CD4-positive, alpha-beta T cell treated with Interleukin-2 at 100 ng/mL for 4 hours (primary cell): ENCODE measurements around the gene ZNF438.
"Not testable (repeated sequence)": the region's sequence is repeated elsewhere in the genome, so short reads cannot be mapped to it uniquely, and the experiment has no call there.

Experiments used
- DNase-seq: peaks from one replicate; pipeline ENCODE4 v3.0.0-alpha.2; 2020; ENCODE audit warnings: low spot score

The ZNF438 gene

DNA sequence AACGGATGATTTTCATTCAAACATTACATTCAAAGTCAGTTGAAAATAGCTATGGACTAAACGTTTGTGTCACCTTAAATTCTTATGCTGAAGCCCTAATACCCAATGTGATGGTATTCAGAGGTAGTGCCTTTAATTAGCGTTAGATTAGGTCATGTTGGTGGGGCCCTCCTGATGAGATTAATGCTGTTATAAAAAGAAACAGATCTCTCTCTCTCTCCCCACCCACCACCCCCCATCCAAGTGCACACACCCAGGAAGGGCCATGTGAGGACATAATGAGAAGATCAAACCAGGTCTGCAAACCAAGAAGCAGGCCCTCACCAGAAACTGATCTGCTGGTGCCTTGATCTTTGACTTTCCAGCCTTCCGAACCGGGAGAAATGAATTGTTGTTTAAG, 44.2 kb downstream of the ZNF438 start:
- no peak for DNase-seq

DNA sequence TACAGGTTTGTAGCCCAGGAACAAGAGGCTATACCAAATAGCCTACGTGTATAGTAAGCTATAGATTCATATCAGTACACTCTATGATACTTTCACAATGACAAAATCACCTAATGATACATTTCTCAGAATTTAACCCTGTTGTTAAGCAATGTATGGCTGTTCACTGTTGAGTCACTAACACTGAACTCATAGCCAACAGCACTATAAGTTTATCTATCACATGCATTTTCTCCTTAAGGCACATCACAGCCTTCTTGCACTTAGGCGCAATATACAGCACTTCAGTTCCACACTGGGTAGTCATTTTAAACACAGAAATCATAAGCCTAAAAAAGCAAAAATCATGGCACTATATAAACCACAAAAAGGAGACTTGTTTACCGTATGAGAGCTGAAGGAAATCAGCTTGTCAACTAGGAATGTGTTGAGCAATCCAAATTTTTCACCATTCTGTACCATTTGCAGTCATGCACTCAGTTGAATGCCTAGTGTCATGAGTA, 45.6 kb downstream of the ZNF438 start:
- DNase-seq, result no peak

DNA sequence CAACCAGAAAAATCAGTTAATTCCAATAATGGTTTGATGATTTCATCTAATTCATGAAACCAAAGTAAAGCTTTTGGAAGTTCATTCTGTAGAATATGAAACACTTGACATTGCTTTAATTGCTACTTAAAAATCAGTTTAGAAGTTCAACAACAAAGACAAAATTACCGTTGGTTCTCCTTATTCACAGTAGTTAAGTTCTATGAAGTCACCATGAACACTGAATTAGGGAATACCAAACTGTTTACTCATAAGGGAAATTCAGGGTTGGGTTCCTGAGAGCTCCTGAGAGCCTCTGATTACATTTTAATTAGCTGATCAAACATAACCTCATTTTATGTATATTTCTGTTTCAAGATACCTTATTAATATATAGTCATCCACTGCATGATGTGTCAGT, 46.2 kb downstream of the ZNF438 start:
- DNase-seq, result no peak

DNA sequence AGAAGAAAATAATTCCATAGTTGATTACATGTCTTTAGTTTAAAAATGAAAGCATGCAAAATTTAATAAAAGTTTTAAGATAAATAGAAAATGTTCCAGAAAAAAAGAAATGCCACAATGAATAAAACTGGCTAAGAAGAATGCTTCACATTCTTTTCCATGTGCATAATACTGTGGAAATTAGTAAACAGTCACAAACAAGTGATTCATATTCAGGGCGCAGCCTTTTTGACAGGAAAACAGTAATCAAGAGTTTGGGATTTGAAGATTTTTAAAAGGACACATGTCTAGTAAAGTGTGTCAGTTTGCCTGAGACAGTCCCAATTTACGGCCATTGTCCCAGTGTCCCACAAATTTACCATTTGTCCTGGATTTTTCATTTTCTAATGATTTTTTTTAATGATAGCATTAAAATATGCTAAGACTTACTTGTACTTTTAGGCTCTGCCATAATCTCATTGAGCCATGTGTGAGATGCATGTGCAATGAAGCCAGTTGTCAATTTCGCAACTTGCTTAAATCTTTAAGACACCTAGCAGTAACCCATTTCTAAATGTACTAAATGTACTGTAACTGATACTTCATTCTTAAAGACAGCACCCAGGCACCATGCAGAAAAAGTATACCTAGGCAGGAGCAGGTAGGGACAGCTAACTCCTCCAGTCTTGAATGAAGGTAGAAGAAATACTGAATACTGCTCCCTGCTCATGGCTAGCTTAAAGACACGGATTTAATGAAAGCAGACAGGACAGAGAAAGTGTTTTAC, 46.9 kb downstream of the ZNF438 start:
- DNase-seq, result no peak

DNA sequence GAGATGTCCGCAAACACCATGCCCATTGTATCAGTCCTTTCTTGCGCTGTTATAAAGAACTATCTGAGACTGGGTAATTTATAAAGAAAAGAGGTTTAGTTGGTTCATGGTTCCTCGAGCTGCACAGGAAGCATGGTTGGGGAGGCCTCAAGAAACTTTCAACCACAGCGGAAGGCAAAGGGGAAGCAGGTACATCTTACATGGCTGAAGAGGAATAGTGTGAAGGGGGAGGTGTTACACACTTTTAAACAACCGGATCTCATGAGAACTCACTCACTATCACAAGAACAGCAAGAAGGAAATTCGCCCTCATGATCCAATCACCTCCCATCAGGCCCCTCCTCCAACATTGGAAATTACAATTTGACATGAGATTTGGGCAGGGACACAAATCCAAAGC, 48.5 kb downstream of the ZNF438 start:
- not testable (repeated sequence) for DNase-seq

DNA sequence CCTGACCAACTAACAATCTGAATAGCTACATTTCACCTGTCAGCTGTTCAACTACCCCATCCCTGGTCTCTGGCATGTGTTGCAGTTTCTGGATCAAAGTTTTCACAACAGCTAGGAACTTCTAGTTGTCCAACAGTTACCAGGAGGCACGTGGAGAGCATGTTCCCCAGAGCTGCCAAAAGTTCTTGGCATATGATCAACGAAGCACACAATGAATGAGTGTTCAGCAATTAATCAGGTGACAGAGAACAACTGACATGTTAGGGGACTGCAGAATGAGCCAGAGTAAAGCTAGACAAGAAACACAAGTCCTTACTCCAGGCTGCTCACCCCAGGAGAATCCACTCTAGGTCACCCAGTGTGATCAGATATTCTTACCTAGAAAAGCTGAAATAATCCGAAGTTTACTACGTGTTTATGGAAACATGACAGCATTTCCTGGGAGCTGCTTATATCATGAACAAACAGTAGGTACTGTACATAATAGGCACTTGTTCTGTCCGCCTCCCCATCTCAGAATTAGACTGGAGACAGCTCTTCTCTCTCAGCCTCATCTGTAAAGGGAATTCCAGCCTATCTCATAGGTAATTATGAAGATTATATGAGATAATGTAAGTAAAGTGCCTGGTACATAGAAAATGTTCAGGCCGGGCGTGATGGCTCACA, 50.6 kb downstream of the ZNF438 start:
- DNase-seq, result no peak

DNA sequence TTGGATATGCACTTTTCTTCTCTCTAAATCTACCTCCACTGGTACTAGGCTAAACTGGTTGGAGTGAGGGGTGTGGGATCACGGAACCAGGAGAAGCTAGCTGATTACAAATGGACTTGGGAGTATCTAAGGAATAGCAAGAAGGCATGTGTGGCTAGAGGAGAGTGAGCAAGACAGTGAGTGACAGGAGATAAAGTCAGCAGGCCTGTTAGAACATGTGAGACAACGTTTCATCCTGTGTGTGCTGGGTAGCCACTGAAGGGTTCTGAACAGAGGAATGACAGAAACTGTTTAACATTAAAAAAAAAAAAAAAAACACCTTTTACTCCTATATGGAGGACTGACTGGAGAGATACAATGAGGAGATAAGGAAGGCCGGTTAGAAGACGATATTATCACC, 51.7 kb downstream of the ZNF438 start:
- no peak for DNase-seq

DNA sequence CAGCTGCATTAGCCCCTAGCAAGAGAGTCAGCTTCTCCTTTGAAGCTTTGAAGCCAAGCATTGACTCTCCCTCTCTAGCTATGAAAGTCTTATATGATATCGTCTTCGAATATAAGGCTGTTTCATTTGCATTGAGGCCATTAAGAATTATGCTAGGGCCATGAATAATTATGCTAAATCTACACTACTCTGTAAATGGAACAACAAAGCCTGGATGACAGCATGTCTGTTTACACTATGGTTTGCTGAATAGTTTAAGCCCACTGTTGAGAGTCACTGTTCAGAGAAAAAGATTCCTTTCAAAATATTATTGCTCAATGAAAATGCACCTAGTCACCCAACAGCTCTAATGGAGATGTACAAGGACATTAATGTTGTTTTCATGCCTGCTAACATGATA, 52.8 kb downstream of the ZNF438 start:
- DNase-seq, result no peak

DNA sequence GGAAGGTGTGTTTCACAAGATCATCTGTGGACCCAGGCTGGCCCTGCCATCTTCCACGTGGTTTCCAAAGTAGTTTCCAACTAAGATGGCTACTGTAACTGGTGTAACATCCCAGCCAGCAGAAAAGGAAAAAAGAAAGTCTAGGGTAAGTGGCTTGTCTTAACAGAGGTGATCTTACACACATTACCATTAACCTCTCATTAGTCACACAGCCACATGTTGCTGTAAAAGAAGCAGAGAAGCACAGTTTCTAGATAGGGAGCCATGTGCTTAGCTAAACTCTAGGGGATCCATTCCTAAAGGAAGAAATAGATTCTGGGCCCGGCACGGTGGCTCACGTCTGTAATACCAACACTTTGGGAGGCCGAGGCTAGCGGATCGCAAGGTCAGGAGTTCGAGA, 54.3 kb downstream of the ZNF438 start:
- DNase-seq, result no peak

DNA sequence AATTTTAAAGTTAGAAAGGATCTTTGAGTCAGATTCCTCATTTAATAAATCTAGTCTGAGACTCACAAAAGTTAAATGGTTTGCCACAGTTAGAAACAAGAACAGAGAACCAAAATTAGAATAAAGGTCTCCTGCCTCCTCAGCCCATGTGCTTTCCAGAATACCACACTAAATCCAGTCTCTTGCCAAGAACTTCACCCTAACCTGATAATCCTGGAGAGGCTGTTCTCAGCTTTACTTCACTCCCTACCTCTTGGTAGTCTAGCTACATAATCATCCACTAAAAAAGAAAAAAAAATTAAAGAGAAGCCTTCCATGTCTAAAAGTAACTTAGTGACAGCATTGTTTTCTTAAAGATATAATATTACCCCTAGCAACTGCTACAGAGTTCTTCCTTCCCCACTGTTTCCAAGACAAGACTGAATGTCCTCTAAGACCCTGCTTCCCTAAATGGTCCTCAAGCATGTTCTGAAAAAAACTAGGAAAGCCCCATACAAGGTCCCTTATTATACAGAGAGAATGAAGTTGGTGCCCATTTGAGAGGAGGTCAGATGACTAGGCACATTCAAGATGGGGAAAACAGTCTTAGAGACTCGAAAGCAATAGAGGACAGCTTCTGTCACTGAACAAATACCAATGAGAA, 56.8 kb downstream of the ZNF438 start:
- no peak for DNase-seq

DNA sequence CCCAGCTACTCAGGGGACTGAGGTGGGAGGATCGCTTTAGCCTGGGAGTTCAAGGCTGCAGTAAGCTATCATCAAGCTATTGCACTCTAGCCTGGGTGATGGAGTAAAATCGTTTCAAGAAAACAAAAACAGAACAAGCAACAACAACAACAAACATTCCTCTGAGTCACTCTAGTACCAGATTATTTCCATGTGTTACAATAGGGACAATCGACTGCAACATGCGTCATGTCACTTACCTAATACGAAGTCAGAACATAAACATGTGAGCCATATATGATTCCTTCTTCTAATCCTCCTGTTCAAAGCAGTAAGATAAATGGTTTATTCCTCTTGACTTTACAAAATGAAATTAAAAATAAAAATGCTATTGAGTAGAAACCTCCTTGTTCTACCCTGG, 57.3 kb downstream of the ZNF438 start:
- DNase-seq, result no peak

DNA sequence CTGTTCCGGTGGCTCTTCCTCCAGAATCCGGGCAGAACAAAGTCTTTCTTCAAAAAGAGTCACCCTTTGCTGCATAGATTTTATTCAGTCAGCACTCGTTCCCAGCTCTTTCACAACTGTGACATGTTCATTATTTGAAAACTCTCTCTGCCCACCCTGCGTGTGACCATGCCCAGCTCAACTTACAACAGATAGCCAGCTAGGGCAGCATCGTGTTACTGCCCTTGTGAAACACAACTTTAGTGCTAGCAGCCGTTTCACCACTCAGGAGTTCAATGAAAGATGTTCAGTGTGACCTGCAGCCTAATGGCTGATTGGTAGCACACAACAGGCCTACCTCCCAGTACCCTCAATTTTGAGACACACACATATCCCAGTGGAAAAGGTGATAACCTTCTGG, 57.9 kb downstream of the ZNF438 start:
- DNase-seq, result no peak

DNA sequence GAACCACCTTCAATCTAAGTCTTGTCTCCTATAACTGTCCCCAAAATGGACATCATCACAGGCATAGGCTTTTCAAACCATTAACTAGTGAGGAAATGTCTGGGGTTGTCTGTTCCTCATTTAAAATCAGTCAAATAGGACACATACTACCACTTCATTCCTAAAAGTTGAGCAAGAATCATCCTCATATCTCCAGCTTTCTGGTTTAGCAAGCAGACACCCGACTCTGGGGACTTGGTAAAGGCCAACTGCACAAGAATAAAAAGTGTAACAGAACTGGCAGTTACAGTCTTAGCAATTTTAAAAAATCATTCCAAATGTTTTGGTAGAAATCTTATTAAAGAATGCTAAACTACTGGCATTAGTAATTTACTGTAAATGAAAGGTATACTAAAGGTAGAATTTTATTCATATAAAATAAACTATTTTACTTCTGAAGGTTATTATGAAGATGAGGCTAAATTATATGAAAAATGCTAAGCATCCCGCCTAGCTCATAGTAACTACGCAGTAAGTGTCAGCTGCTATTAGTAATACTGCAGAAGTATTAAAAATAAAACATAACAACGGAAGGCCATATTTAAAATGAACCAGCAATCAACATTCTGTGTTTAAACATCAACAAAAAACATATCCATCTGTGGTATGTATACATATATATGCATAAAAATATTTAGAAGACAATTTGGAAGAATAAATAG, 60.8 kb downstream of the ZNF438 start:
- DNase-seq, result no peak

DNA sequence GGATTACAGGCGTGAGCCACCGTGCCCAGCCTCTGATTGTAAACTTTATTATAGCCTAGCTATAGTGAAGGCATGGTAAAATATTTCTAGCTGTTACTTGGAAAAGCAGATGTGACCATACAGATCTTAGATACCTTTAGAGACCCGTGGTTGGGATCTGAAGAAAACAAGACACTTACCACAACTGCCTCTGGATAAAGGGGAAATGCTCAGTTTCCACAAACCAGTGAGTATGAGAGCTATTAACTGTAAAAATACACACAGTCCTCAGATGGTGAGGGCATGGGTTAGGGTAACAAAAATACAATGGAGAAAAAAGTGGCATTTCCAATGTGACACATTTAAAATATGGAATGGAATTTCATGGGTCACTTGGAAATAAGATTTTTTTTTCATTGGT, 63.0 kb downstream of the ZNF438 start:
- no peak for DNase-seq

DNA sequence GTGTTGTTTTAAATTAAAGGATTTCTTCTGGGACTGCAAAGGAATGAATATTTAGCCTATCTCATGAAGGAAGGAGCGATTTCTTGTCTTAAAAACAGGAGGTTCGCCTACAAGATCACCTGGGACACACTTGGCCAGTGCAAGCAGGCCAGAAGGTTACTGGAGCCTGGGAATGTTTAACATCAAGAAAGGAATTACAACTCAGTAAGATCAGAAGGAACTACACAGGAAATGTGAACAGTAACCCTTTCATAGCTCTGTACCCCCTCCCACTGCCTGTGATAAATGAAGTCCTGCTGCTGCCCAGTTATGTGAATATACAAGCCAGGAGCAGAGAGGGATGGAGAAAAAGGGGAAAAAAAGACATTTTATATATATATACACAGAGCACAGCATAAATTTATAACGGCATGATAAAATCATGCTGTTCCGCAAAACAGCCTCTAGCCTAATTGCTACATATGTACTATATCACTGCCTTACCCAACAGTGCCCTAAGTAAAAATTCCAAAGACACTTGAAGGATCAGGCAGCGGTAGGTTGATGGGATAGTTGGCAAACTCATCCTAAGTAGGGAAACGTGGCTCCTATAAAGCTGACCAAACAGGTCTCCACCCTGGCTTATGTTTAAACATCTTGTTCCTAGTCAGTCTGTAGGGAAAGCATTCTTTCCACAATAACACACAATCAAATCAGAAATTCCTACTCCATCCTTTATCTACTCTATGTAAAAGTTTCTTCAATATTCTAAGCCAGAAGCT, 63.8 kb downstream of the ZNF438 start:
- DNase-seq, result no peak

DNA sequence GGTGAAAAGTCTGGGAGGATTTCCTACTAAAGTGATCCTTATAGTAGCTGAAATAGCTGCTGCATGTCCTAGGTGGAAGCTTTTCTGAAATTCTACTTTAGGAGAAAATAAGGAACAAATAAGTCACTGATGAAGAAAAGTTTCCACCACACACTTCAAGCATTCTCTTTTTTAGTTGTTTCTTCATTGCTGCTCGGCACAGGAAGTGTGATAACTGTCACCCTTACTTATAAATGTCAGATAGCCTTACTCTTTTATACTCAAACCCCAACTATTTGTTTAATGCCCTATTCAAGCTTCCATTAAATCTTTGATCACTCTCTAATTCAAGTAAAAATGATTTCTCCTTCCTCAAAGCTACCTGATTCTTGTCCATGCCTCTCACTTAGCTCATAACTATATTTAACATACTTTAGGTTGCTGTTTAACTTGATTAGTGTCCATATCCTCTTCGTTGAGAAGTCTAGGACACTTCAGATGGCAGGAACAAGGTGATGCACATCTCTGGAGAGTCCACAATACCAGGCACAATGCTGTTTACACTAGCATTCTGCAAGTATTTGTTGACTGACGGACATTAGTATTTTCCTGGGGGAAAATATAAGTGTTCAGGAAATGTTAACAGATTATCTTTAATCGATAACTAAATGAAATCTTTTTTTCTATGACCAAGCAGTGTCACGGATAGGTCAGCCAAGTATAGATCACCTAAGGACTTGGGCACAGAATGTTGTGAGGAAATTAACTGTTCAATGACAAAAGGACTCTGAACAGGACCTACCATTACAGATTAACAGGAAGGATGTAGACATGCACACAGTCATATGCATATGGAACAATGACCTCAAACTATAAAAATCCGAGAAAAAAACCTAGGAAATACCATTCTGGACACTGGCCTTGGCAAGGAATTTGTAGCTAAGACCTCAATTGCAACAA, 67.4 kb downstream of the ZNF438 start:
- DNase-seq, result no peak

DNA sequence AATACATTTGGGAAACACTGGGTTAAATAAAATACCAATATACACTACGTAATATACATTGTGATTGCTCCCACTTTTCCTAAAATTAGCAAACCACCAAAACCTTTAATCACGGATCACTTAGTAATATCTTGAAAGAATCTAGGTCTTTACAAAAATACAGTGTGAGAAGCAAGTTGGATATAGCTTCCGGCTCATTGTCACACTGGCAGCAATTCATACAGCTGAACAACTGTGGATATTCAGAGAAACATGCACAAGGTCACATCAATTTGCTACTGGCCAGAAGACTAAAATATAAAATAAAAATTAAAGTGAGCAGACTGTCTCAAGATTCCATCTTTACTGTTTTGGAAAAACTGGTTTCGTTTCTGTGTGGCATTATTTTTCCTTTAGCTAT, 69.1 kb downstream of the ZNF438 start:
- no peak for DNase-seq

DNA sequence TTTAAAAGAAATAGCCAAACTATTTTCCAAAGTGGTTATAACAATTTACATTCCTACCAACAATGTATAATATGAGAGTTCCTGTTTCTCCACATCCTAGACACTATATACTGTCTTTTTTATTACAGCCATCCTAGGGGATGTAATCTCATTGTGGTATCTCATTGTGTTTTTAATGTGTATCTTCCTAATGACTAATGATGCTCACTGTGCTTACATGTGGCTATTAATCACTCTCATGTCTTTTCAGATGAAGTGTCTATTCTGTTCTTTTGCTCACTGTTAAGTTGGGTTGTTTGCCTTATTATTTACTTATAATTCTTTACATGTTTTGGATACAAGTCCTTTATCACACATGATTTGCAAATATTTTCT, 71.8 kb downstream of the ZNF438 start:
- no peak for DNase-seq

DNA sequence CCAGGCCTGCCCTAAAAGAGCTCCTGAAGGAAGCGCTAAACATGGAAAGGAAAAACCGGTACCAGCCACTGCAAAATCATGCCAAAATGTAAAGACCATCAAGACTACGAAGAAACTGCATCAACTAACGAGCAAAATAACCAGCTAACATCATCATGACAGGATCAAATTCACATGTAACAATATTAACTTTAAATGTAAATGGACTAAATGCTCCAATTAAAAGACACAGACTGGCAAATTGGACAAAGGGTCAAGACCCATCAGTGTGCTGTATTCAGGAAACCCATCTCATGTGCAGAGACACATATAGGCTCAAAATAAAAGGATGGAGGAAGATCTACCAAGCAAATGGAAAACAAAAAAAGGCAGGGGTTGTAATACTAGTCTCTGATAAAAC, 82.4 kb downstream of the ZNF438 start:
- DNase-seq, result not testable (repeated sequence)

DNA sequence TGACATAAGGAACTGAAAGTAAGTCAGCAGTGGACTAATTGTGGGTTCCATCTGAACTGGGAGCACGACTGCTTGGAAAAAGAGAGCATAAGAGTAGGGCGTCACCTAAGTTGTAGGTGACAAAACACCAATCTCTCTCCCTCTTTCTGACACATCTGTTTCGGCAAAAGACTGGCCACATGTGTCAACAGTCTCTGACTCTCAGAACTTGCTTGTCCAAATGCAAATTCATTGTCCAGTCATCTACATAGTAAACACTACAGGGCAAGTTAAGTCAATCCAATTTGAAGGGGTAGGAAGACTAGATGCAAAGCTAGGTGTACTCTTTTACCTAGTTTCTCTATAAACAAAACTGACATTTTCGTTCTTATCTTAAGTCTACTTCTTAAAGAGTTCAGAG, 87.7 kb downstream of the ZNF438 start:
- no peak for DNase-seq

DNA sequence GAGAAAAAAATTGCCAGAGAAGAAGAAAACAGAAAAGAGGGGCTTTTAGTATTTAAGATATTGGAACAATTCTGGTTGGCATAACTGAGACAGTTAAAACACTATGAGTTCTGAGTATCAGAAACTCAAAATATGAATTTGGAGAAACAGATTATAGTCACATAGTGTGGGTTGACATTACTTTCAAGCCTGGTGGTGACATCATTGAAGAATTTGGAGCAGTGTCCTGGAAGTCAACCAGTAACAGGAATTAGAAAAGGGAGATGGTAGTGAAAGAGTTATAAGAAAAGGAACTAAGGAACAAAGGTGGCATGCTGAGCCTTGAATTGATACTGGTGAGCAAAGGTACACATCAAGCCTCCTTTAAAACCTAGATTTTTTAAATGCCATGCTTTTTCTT, 88.2 kb downstream of the ZNF438 start:
- DNase-seq, result no peak
